Gastroesophageal sphincter (tissue), 3 donors: Measurements from ENCODE around the gene SEMG1.

ENCODE experiments used
- EP300 ChIP-seq: sonication (generic); formaldehyde crosslinking; IDR thresholded peaks from one replicate; pipeline ENCODE4 v1.6.1; 2017; ENCODE audit warnings: antibody characterized with exemption, mild to moderate bottlenecking
- POLR2A ChIP-seq, 2 donors: fragments of 450-650 bp; IDR thresholded peaks; one replicate each; pipeline ENCODE4 v1.6.1; 2017; ENCODE audit warnings: antibody characterized with exemption in 2 of 2, mild to moderate bottlenecking in 2 of 2, moderate library complexity in 1 of 2
- POLR2AphosphoS5 ChIP-seq: sonication (generic); formaldehyde crosslinking; IDR thresholded peaks from one replicate; pipeline ENCODE4 v1.6.1; 2017; ENCODE audit warnings: antibody characterized with exemption
- TF ChIP-seq, protein P1 (sequence below), 4 experiments: fragments of 200-600 bp in 2 of 4; fragments of 450-650 bp in 2 of 4; sonication (generic) in 1 of 4; IDR thresholded peaks; one replicate each; pipeline ENCODE4 v1.5.1; 2017 to 2019; ENCODE audit warnings: antibody characterized with exemption in 4 of 4, mild to moderate bottlenecking in 2 of 4, moderate library complexity in 2 of 4

DNA sequence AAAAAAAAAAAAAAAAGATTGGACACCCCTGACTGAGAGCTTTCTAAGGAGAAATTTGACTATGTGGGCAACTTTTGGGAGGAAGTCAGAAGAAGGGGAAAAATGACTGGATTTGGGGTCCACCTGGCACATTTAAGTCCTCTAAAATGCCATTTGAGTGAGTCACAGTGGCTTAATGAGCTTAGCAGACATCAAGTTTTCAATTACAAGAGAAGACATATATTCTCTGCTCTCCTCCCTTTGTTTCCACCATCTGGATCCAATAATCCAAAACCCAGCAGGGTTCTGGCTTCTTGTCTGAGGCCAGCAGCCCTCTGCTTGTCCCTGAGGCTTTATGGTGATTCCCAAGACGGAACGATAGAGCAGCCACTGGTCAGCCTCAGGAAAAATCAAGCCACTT, 25.2 kb upstream of the SEMG1 start:
- TF ChIP-seq, protein P1, sequence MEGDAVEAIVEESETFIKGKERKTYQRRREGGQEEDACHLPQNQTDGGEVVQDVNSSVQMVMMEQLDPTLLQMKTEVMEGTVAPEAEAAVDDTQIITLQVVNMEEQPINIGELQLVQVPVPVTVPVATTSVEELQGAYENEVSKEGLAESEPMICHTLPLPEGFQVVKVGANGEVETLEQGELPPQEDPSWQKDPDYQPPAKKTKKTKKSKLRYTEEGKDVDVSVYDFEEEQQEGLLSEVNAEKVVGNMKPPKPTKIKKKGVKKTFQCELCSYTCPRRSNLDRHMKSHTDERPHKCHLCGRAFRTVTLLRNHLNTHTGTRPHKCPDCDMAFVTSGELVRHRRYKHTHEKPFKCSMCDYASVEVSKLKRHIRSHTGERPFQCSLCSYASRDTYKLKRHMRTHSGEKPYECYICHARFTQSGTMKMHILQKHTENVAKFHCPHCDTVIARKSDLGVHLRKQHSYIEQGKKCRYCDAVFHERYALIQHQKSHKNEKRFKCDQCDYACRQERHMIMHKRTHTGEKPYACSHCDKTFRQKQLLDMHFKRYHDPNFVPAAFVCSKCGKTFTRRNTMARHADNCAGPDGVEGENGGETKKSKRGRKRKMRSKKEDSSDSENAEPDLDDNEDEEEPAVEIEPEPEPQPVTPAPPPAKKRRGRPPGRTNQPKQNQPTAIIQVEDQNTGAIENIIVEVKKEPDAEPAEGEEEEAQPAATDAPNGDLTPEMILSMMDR (IDR thresholded peaks at IDR 0.05) = no peak
- no peak for TF ChIP-seq POLR2A (IDR thresholded peaks at IDR 0.05)
- no peak for TF ChIP-seq EP300
- TF ChIP-seq POLR2AphosphoS5 = no peak
